ENCODE measurements around the gene MTHFD2.

Gene MTHFD2

GRCh38 chr2:74212702-74213410 is 14.4 kb downstream of the MTHFD2 start:
- no peak for TF ChIP-seq REST (IDR thresholded peaks at IDR 0.05; ENCODE audit: insufficient read depth in 1 of 2, low read depth in 2 of 2, low read length in 2 of 2)
- no peak for TF ChIP-seq FOXP2 (optimal IDR thresholded peaks at IDR 0.05; ENCODE audit: borderline replicate concordance, extremely low read depth, extremely low read length, insufficient read depth)
- TF ChIP-seq TAF1 (IDR thresholded peaks at IDR 0.05; ENCODE audit: borderline replicate concordance, insufficient read depth, low read length) = no peak
- no peak for TF ChIP-seq POLR2AphosphoS5 (IDR thresholded peaks at IDR 0.05; ENCODE audit: low read depth, low read length)
- TF ChIP-seq SIN3A (IDR thresholded peaks at IDR 0.05; ENCODE audit: borderline replicate concordance, insufficient read depth, low read length) = no peak

GRCh38 chr2:74216642-74217041 is 18.2 kb downstream of the MTHFD2 start:
- TF ChIP-seq TAF1 (IDR thresholded peaks at IDR 0.05; ENCODE audit: borderline replicate concordance, insufficient read depth, low read length) = no peak
- no peak for TF ChIP-seq REST (IDR thresholded peaks at IDR 0.05; ENCODE audit: insufficient read depth in 1 of 2, low read depth in 2 of 2, low read length in 2 of 2)
- TF ChIP-seq SIN3A (IDR thresholded peaks at IDR 0.05; ENCODE audit: borderline replicate concordance, insufficient read depth, low read length) = no peak
- TF ChIP-seq FOXP2 (optimal IDR thresholded peaks at IDR 0.05; ENCODE audit: borderline replicate concordance, extremely low read depth, extremely low read length, insufficient read depth) = no peak
- no peak for TF ChIP-seq POLR2AphosphoS5 (IDR thresholded peaks at IDR 0.05; ENCODE audit: low read depth, low read length)

- TF ChIP-seq REST (IDR thresholded peaks at IDR 0.05; ENCODE audit: insufficient read depth in 1 of 2, low read depth in 2 of 2, low read length in 2 of 2) = no peak
- TF ChIP-seq TAF1 (IDR thresholded peaks at IDR 0.05; ENCODE audit: borderline replicate concordance, insufficient read depth, low read length) = no peak
- TF ChIP-seq FOXP2 (optimal IDR thresholded peaks at IDR 0.05; ENCODE audit: borderline replicate concordance, extremely low read depth, extremely low read length, insufficient read depth) = no peak
- no peak; the same call in 1 of the 2 replicates for TF ChIP-seq POLR2AphosphoS5 (IDR thresholded peaks at IDR 0.05; ENCODE audit: low read depth, low read length)
- TF ChIP-seq SIN3A (IDR thresholded peaks at IDR 0.05; ENCODE audit: borderline replicate concordance, insufficient read depth, low read length) = no peak
These were observed 21.6 kb downstream of the MTHFD2 start for GRCh38 chr2:74219846-74220486.

GRCh38 chr2:74221091-74221490 is 22.7 kb downstream of the MTHFD2 start:
- TF ChIP-seq POLR2AphosphoS5 (IDR thresholded peaks at IDR 0.05; ENCODE audit: low read depth, low read length) (no peak), FOXP2 (optimal IDR thresholded peaks at IDR 0.05; ENCODE audit: borderline replicate concordance, extremely low read depth, extremely low read length, insufficient read depth) (no peak), SIN3A (IDR thresholded peaks at IDR 0.05; ENCODE audit: borderline replicate concordance, insufficient read depth, low read length) (no peak), REST (IDR thresholded peaks at IDR 0.05; ENCODE audit: insufficient read depth in 1 of 2, low read depth in 2 of 2, low read length in 2 of 2) (no peak), TAF1 (IDR thresholded peaks at IDR 0.05; ENCODE audit: borderline replicate concordance, insufficient read depth, low read length) (no peak)
